ENCODE data around the gene HHAT.

HHAT gene

DNA sequence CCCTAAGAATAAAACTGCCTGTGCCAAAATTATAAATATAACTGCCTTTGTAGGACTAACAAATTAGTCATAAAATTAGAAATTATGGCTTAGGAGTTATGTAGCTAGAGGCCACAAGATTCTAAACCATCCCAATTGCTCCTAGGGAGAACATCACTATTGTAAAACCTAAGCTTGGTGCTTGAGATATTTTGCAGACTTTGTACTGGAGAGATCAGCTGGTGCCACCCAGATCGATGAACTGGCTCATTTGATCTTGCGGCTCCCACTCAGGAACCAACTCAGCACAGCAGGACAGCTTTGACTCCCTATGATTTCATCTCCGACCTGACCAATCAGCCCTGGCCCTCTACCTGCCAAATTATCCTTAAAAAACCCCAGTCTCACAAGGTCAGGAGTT is 30.6 kb downstream of the HHAT start:
- DNase-seq (ENCODE audit: low read depth in 2 of 2): no peak

- DNase-seq (ENCODE audit: low read depth in 2 of 2): no peak
Observed at GRCh38 chr1:210360852-210361477, 32.3 kb downstream of the HHAT start.

- DNase-seq (ENCODE audit: low read depth in 2 of 2): no peak
Observed at GRCh38 chr1:210361665-210362064, 33.0 kb downstream of the HHAT start.

- DNase-seq (ENCODE audit: low read depth in 2 of 2): no peak
Observed at GRCh38 chr1:210362526-210362925, 33.8 kb downstream of the HHAT start.

DNA sequence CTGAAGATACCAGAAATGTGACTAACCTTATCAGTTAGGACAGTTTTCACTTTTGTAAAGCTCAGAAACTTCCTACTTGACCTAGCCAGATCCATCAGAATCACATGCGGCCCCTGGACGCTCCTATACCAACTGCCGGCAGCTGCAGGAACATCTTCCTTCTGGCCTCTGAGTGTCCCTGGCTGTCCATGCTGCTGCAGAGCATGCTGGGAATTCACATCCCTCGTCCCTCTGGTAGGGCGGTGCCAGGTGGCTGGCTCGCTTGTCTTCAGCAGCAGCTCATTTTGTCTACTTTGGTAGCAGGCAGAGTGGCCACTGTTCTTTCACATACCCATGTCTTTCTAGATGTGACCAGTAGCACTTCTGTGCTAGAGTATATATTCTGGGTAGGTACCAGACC is 34.4 kb downstream of the HHAT start:
- DNase-seq (ENCODE audit: low read depth in 2 of 2): no peak

DNA sequence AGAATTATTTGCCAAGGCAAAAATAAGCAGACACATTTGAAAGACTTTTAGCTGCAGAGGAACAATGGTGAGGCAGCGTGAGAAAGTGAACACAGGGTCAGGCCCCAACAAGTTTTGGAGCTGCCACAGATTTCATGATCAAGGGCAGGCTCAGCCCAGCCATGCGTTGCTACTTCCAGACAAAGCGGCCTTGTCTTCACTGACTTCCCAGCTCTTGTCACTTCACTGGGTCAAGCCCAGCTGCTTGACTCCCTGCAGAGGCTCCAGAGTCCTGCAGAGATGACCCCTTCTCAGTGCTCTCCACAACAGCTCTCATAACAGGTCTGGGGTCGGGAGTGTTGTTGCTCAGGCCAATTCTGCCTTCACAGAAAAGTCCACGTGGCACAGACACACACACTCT is 35.8 kb downstream of the HHAT start:
- DNase-seq (ENCODE audit: low read depth in 2 of 2): no peak

GRCh38 chr1:210366767-210367166 is 38.1 kb downstream of the HHAT start:
- DNase-seq (ENCODE audit: low read depth in 2 of 2): no peak

- no peak for DNase-seq (ENCODE audit: low read depth in 2 of 2)
Observed at GRCh38 chr1:210367566-210367965, 38.9 kb downstream of the HHAT start.

- DNase-seq (ENCODE audit: low read depth in 2 of 2): no peak
Observed at GRCh38 chr1:210369425-210369824, 40.7 kb downstream of the HHAT start.

DNA sequence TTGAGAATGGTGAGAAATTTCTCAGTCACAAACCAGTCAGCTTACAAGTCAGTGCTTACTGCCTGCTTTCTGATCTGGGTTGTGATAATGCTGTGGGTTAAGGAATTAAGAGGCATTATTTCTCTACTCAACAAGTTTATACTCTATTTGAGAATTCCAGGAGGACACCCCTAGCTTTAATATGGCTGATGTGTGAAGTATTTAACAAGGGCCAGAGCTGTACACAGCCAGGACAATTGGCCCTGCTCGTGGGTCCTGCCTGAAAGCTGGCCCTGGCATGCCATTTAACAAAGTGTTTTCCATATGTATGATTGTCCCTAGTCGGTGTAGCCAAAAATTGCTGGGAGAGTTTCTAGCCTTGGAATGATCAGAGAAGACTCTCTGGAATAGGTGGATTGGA is 43.2 kb downstream of the HHAT start:
- no peak for DNase-seq (ENCODE audit: low read depth in 2 of 2)

GRCh38 chr1:210372491-210372890 is 43.8 kb downstream of the HHAT start:
- no peak for DNase-seq (ENCODE audit: low read depth in 2 of 2)

DNA sequence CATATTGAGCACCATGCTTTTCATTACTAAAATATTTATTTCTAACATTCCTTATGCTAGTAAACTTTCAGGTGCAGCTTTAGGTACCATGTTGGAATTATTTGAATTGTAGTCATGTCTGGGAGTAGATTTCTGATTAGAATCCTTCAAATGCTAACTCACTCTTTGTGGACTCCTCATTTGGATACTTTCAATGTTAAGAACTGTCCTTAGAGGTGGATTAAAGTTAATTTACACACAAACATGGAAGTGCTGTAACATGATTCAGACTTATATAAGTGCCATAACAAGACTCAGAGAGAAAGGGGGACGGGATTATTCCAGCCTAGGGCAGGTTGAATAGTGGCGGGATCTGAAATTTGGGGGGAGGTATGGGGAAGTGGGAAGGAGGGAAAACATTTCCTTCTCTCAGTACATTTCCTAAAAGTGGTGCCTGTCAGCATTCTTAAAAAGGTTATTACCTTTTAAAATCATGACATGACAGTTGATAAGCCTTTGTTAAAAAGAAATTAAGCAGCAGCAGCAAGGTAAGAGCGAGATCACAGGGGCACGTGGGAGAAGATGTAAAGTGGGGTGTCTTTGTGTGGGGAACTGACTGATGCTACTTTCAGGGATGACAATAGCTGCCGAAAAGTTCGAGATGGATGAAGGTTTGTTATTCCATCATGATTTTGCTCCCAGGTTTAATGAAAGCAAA is 44.4 kb downstream of the HHAT start:
- DNase-seq (ENCODE audit: low read depth in 2 of 2): no peak

- DNase-seq (ENCODE audit: low read depth in 2 of 2): no peak
Observed at GRCh38 chr1:210373628-210373877, 44.9 kb downstream of the HHAT start.

- peak; percentile 59 to 64 for DNase-seq (ENCODE audit: low read depth in 2 of 2)
Observed at GRCh38 chr1:210373878-210374599, 45.3 kb downstream of the HHAT start.

DNA sequence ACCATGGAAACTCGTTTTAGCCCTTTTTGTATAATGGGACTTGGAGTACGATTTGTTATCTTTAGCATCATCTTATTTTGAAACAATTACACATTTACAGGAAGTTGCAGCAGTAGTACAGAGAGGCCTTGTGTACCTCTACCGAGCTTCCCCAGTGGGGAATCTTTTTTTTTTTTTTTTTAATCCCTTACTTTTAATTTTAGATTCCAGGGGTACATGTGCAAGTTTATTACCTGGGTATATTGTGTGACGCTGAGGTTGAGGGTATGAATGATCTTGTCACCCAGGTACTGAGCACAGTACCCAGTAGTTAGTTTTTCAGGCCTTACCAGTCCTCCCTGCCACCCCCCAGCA is 45.9 kb downstream of the HHAT start:
- no peak for DNase-seq (ENCODE audit: low read depth in 2 of 2)

- DNase-seq (ENCODE audit: low read depth in 2 of 2): no peak
Observed at GRCh38 chr1:210376836-210377372, 48.2 kb downstream of the HHAT start.

DNA sequence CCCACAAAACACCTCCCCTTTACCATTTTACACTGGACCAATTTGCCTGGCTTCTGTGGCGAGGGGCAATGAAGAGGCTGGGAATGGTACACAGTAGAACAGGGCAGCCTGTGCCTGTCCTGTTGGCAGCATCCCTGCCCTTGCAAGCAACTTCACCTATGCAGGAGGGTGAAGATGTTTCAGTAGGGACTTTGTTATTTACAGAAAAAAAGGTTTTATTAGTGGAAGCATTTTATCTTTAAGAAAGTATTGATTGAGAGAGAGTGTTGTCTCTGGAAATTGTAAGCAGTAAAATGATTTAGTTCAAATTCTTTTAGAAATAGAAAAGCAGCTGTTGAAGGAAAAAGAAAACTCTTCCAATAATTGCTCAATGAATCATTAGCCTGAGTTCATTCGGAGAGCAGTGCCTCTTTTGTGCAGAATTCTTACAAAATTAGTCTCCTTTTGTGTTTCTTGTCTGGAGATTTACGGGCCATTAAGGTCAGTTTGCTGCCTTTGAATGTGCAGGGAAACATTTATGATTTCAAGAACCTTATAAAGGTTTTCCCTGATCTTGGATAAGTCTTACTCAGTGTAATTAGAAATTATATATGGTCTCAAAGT is 49.1 kb downstream of the HHAT start:
- no peak for DNase-seq (ENCODE audit: low read depth in 2 of 2)

- DNase-seq (ENCODE audit: low read depth in 2 of 2): no peak
Observed at GRCh38 chr1:210378736-210379135, 50.0 kb downstream of the HHAT start.

DNA sequence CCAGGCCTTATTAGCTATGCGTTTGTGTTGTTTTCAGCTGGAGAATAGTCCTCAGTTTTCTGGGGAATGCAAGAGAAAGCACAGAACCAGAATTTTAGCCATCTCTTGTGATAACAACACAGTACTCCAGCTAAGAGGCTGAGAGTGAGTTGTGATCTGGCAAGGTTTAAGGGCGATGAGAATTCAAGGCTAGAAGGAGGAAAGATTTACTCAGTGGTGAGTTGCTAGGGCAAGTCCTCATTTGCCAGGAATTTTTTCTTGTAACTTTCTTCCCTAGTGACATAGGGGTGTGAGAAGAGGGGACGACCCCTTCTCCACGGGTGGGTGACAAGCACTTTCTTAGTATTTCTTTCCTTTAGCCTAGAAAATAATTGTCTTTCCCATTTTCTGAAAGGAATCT is 53.2 kb downstream of the HHAT start:
- DNase-seq (ENCODE audit: low read depth in 2 of 2): no peak

DNA sequence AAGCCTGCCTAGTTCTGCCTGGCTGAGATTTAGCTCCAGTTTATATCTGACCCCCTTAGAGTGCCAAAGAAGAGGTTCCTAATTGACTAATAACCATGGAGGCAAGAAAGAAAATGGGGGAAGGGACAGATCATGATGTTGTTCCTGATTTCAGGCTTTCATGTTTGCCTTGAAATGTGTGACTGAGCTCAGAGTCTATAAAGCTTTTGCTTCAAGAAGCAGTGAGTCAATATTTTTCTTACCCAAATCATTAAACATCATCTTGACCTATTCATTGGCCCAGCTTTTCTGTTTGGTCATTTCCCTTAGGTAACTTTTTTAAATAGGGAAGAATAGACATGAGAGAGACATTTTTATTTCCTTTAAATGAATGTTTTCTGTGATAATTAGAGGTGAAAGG is 55.9 kb downstream of the HHAT start:
- DNase-seq (ENCODE audit: low read depth in 2 of 2): no peak

GRCh38 chr1:210385228-210385627 is 56.5 kb downstream of the HHAT start:
- DNase-seq (ENCODE audit: low read depth in 2 of 2): no peak

- no peak for DNase-seq (ENCODE audit: low read depth in 2 of 2)
Observed at GRCh38 chr1:210394281-210394821, 65.6 kb downstream of the HHAT start.

GRCh38 chr1:210396541-210396940 is 67.8 kb downstream of the HHAT start:
- DNase-seq (ENCODE audit: low read depth in 2 of 2): no peak

Measured in activated CD4-positive, alpha-beta T cell treated with anti-CD3 and anti-CD28 coated beads for 24 hours (primary cell).